ENCODE data around the gene SIM2. TPM values are rescaled to one million over a fixed set of nuclear protein-coding genes. Genes with fewer than 3 reads are reported as not detected.

Gene SIM2
- total RNA-seq, 1 donor from 2014 or later: not detected

- intact Hi-C loops (cut with DNase I): no loop called here
- TF ChIP-seq CTCF (IDR thresholded peaks at IDR 0.05) (no peak), POLR2AphosphoS5 (IDR thresholded peaks at IDR 0.05; ENCODE audit: insufficient read depth in 1 of 2, low read depth in 1 of 2) (no peak), POLR2A (IDR thresholded peaks at IDR 0.05) (no peak)
- H3K4me1 ChIP-seq: no peaks in the 10 kb centered on the region
- no peaks in the 10 kb centered on the region for H3K36me3 ChIP-seq
- H3K27ac ChIP-seq: no peak overlapping the region
- DNase-seq (ENCODE audit: extremely low spot score in 2 of 2): no peak
- no peak overlapping the region for H3K4me3 ChIP-seq
- H3K9me3 ChIP-seq: no peaks in the 10 kb centered on the region
- peaks cover 27% of the 10 kb centered on the region for H3K27me3 ChIP-seq
Observed at GRCh38 chr21:36690628-36691554, 8.0 kb upstream of the SIM2 start.

- no peaks in the 10 kb centered on the region for H3K4me1 ChIP-seq
- H3K4me3 ChIP-seq: no peak overlapping the region
- H3K9me3 ChIP-seq: no peaks in the 10 kb centered on the region
- no peaks in the 10 kb centered on the region for H3K36me3 ChIP-seq
- intact Hi-C loops (cut with DNase I): no loop called here
- TF ChIP-seq POLR2A (IDR thresholded peaks at IDR 0.05): no peak
- no peak for TF ChIP-seq CTCF (IDR thresholded peaks at IDR 0.05)
- DNase-seq (ENCODE audit: extremely low spot score in 2 of 2): no peak
- no peak overlapping the region for H3K27ac ChIP-seq
- peaks cover 33% of the 10 kb centered on the region for H3K27me3 ChIP-seq
Observed at GRCh38 chr21:36691555-36692041, 7.3 kb upstream of the SIM2 start.

- Histone ChIP-seq H3K9me3 (no peaks in the 10 kb centered on the region), H3K4me1 (peaks cover 6% of the 10 kb centered on the region), H3K27me3 (peaks cover 38% of the 10 kb centered on the region), H3K36me3 (no peaks in the 10 kb centered on the region), H3K27ac (no peak overlapping the region), H3K4me3 (no peak overlapping the region)
- TF ChIP-seq CTCF (IDR thresholded peaks at IDR 0.05) (no peak), POLR2A (IDR thresholded peaks at IDR 0.05) (no peak), POLR2AphosphoS5 (IDR thresholded peaks at IDR 0.05; ENCODE audit: insufficient read depth in 1 of 2, low read depth in 1 of 2) (no peak)
- intact Hi-C loops (cut with DNase I): no loop called here
- no peak for DNase-seq (ENCODE audit: extremely low spot score in 2 of 2)
Observed at GRCh38 chr21:36692114-36692834, 6.6 kb upstream of the SIM2 start.

- no peaks in the 10 kb centered on the region for H3K36me3 ChIP-seq
- peaks cover 13% of the 10 kb centered on the region for H3K4me1 ChIP-seq
- no peaks in the 10 kb centered on the region for H3K9me3 ChIP-seq
- no peak overlapping the region for H3K4me3 ChIP-seq
- intact Hi-C loops (cut with DNase I): no loop called here
- peaks cover 45% of the 10 kb centered on the region for H3K27me3 ChIP-seq
- TF ChIP-seq POLR2A (IDR thresholded peaks at IDR 0.05) (no peak), POLR2AphosphoS5 (IDR thresholded peaks at IDR 0.05; ENCODE audit: insufficient read depth in 1 of 2, low read depth in 1 of 2) (no peak), CTCF (IDR thresholded peaks at IDR 0.05) (no peak)
- DNase-seq (ENCODE audit: extremely low spot score in 2 of 2): no peak
- H3K27ac ChIP-seq: no peak overlapping the region
Observed at GRCh38 chr21:36692835-36693488, 6.0 kb upstream of the SIM2 start.
